Heart left ventricle (tissue), 13 donors: Measurements from ENCODE around the gene CD69.

Experiments used
- POLR2A ChIP-seq, 2 donors: fragments of 450-650 bp; IDR thresholded peaks; one replicate each; pipeline ENCODE4 v1.6.1; 2017; ENCODE audit warnings: antibody characterized with exemption in 2 of 2, mild to moderate bottlenecking in 2 of 2, moderate library complexity in 2 of 2
- TF ChIP-seq, protein P1 (sequence below), 12 donors: fragments of 200-600 bp; sonication (generic) in 4 of 12; IDR thresholded peaks; one replicate each; pipeline versions ENCODE4 v1.5.0 to v1.8.0; 2018 to 2022; ENCODE audit warnings: antibody characterized with exemption in 12 of 12, mild to moderate bottlenecking in 5 of 12
- donor health status: ischemic (EF 13 %, LVEDD 7.1; RV severe dilation, severe dysfunction).
- donor health status: DM: no; HTN: yes; CAD: no.
- donor health status: DM: no; HTN: no; CAD: no.
- donor health status: ischemic (EF 25% LVEDD 6.9; RV normal size, moderate dysfunction).
- donor health status: ischemic (EF 25% LVEDD 5.7; RV mildly dilated, moderate dysfunction).
- donor health status: ischemic (EF 35%, LVEDD 5.7; RV mildly dilated, moderate dysfunction).
- donor health status: nonischemic (EF 11% LVEDD 7.7; RV severe dilation, severe dysfunction).
- donor health status: DM: yes; HTN: yes; CAD: no.
- donor health status: PGD.
- donor health status: ischemic (EF 29% LVEDD 5.4; RV normal size, mild dysfunction).
- donor health status: nonischemic (EF 23%, LVEDD 6.1; RV moderate dilation, normal function).

DNA sequence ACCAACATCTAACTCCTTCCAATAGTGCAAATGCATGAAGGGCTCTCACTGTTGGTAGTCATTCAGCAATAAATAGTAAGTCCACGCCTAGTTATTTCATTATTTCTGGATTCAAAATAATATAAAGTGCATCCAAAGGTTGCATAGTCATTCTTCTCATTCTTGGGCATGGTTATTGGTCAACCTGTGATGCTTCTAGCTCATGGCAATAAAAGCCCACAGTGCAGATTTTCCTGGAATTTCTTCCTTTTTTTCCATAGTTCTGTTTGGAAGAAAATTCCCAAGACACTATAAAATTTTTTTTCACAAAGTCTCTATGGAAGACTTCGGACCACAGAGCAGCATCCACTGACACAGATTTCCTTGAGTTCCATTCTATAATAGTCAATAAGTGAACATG, 7.6 kb downstream of the CD69 start:
- TF ChIP-seq POLR2A (IDR thresholded peaks at IDR 0.05), result no peak
- TF ChIP-seq, protein P1, sequence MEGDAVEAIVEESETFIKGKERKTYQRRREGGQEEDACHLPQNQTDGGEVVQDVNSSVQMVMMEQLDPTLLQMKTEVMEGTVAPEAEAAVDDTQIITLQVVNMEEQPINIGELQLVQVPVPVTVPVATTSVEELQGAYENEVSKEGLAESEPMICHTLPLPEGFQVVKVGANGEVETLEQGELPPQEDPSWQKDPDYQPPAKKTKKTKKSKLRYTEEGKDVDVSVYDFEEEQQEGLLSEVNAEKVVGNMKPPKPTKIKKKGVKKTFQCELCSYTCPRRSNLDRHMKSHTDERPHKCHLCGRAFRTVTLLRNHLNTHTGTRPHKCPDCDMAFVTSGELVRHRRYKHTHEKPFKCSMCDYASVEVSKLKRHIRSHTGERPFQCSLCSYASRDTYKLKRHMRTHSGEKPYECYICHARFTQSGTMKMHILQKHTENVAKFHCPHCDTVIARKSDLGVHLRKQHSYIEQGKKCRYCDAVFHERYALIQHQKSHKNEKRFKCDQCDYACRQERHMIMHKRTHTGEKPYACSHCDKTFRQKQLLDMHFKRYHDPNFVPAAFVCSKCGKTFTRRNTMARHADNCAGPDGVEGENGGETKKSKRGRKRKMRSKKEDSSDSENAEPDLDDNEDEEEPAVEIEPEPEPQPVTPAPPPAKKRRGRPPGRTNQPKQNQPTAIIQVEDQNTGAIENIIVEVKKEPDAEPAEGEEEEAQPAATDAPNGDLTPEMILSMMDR (IDR thresholded peaks at IDR 0.05), result no peak
